KMS-11 (cell line): ENCODE data around the gene MYL1.

ENCODE experiments used
- H2AFZ ChIP-seq: fragments of 200-600 bp; sonication (generic); 2 replicates; pipeline ENCODE4 v1.6.1; 2016; ENCODE audit warnings: antibody characterized with exemption, mixed run types, low read depth
- H3K27ac ChIP-seq: fragments of 200-600 bp; sonication (generic); 2 replicates; pipeline ENCODE4 v1.6.1; 2016; ENCODE audit warnings: mild to moderate bottlenecking, mixed run types
- H3K27me3 ChIP-seq: fragments of 200-600 bp; sonication (generic); 2 replicates; pipeline ENCODE4 v1.6.1; 2017; ENCODE audit warnings: mild to moderate bottlenecking, low read depth, mixed run types, moderate library complexity; ENCODE audit not compliant: insufficient read depth
- H3K36me3 ChIP-seq: fragments of 200-600 bp; sonication (generic); 2 replicates; pipeline ENCODE4 v1.6.1; 2017; ENCODE audit warnings: mild to moderate bottlenecking, mixed run types; ENCODE audit not compliant: insufficient read depth
- H3K4me1 ChIP-seq: fragments of 200-600 bp; sonication (generic); 2 replicates; pipeline ENCODE4 v1.6.1; 2016; ENCODE audit warnings: mild to moderate bottlenecking, low read depth, mixed run types; ENCODE audit not compliant: poor library complexity, severe bottlenecking
- H3K4me2 ChIP-seq: fragments of 200-600 bp; sonication (generic); 2 replicates; pipeline ENCODE4 v1.7.0; 2016; ENCODE audit warnings: mild to moderate bottlenecking, mixed run types
- H3K4me3 ChIP-seq: fragments of 200-600 bp; sonication (generic); IDR thresholded peaks from 2 replicates; pipeline ENCODE4 v1.6.1; 2017; ENCODE audit warnings: low read depth, low read length, mixed read lengths; ENCODE audit not compliant: insufficient read depth
- H3K79me2 ChIP-seq: fragments of 200-600 bp; sonication (generic); 2 replicates; pipeline ENCODE4 v1.6.1; 2016; ENCODE audit warnings: low read depth, mixed run types; ENCODE audit not compliant: insufficient read depth
- H3K9ac ChIP-seq: fragments of 200-600 bp; sonication (generic); 2 replicates; pipeline ENCODE4 v1.6.1; 2016; ENCODE audit warnings: mild to moderate bottlenecking, mixed run types
- H4K20me1 ChIP-seq: fragments of 200-600 bp; sonication (generic); 2 replicates; pipeline ENCODE4 v1.6.1; 2016; ENCODE audit warnings: mild to moderate bottlenecking, mixed run types; ENCODE audit not compliant: insufficient read depth
- TF ChIP-seq, protein P1 (sequence below): fragments of 200-600 bp; sonication (generic); conservative IDR thresholded peaks from 2 replicates; pipeline ENCODE4 v1.6.1; 2017; ENCODE audit warnings: low read depth, mild to moderate bottlenecking, antibody characterized with exemption, low read length, moderate library complexity, mixed read lengths

The MYL1 gene

GRCh38 chr2:210263841-210264240 lies 51.1 kb downstream of the MYL1 start:
- no peak overlapping the region for H3K27ac ChIP-seq
- no peak overlapping the region for H3K9ac ChIP-seq
- H3K4me3 ChIP-seq = no peak overlapping the region
- H4K20me1 ChIP-seq = no peaks in the 10 kb centered on the region
- no peak overlapping the region for H2AFZ ChIP-seq
- H3K79me2 ChIP-seq = no peaks in the 10 kb centered on the region
- no peaks in the 10 kb centered on the region for H3K4me1 ChIP-seq
- no peaks in the 10 kb centered on the region for H3K36me3 ChIP-seq
- H3K4me2 ChIP-seq = no peak overlapping the region
- H3K27me3 ChIP-seq = no peaks in the 10 kb centered on the region
- TF ChIP-seq, protein P1, sequence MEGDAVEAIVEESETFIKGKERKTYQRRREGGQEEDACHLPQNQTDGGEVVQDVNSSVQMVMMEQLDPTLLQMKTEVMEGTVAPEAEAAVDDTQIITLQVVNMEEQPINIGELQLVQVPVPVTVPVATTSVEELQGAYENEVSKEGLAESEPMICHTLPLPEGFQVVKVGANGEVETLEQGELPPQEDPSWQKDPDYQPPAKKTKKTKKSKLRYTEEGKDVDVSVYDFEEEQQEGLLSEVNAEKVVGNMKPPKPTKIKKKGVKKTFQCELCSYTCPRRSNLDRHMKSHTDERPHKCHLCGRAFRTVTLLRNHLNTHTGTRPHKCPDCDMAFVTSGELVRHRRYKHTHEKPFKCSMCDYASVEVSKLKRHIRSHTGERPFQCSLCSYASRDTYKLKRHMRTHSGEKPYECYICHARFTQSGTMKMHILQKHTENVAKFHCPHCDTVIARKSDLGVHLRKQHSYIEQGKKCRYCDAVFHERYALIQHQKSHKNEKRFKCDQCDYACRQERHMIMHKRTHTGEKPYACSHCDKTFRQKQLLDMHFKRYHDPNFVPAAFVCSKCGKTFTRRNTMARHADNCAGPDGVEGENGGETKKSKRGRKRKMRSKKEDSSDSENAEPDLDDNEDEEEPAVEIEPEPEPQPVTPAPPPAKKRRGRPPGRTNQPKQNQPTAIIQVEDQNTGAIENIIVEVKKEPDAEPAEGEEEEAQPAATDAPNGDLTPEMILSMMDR = no peak

DNA sequence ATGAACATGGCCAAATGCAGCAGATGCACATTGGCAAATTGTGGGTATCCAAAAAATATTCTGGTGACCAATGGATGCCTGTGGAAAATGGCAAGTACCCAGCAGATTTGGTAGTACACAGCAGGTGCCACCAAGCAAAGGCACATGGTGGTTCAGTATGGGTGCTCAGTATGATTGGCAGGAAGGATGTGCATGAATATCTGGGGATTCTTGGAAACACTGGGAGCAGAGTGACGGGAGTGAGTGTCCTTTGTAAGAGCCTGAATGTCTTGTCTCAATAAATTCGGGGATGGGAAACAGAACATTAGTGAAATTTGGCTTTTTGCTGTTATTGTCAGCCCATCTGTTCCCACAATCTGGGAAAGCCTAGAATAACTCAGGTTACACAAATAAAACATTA lies 52.9 kb downstream of the MYL1 start:
- Histone ChIP-seq H4K20me1 (no peaks in the 10 kb centered on the region), H3K9ac (no peak overlapping the region), H3K4me2 (no peak overlapping the region), H3K4me3 (no peak overlapping the region), H3K36me3 (no peaks in the 10 kb centered on the region), H2AFZ (no peak overlapping the region), H3K79me2 (no peaks in the 10 kb centered on the region), H3K4me1 (no peaks in the 10 kb centered on the region), H3K27ac (no peak overlapping the region), H3K27me3 (no peaks in the 10 kb centered on the region)
- TF ChIP-seq, protein P1 = no peak

DNA sequence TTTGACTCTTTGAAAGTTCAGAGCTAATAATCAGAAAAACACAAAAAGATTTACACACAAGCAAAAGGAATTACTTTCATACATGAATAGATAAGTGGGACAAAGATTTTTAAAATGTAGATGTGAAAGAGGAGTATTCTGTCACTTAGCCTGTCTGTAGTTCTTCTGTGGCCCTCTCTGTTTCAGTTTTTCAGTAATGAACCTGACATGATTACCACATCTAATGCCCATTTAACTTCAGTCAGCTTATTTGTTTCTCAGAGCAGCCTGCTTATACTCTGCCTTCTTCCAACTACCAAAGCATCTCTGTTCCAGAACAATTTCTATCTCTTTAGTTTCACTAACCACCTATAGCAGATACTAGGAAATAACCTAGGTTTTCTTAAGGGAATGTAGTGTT lies 55.3 kb downstream of the MYL1 start:
- Histone ChIP-seq H3K36me3 (no peaks in the 10 kb centered on the region), H3K4me1 (no peaks in the 10 kb centered on the region), H3K4me3 (no peak overlapping the region), H3K27me3 (no peaks in the 10 kb centered on the region), H3K27ac (no peak overlapping the region), H4K20me1 (no peaks in the 10 kb centered on the region), H3K9ac (no peak overlapping the region), H3K79me2 (no peaks in the 10 kb centered on the region), H2AFZ (no peak overlapping the region), H3K4me2 (no peak overlapping the region)
- TF ChIP-seq, protein P1 = no peak

- Histone ChIP-seq H3K4me1 (no peaks in the 10 kb centered on the region), H3K36me3 (no peaks in the 10 kb centered on the region), H3K4me3 (no peak overlapping the region), H3K27me3 (no peaks in the 10 kb centered on the region), H4K20me1 (no peaks in the 10 kb centered on the region), H3K9ac (no peak overlapping the region), H2AFZ (peak overlapping the region; percentile 6; the same call in 1 of the 2 replicates), H3K79me2 (no peaks in the 10 kb centered on the region), H3K27ac (no peak overlapping the region), H3K4me2 (no peak overlapping the region)
- TF ChIP-seq, protein P1 = no peak
These were observed 62.0 kb downstream of the MYL1 start for GRCh38 chr2:210252699-210253606.
